IgD-negative memory B cell (primary cell): ENCODE data around the gene CELF4. TPM values are rescaled to one million over a fixed set of nuclear protein-coding genes. Genes with fewer than 3 reads are reported as not detected.

Source experiments
- H3K27ac Mint-ChIP-seq, 3 donors: one replicate each; pipeline ENCODE4 v1.8.0; 2020 to 2022; ENCODE audit warnings: mild to moderate bottlenecking in 3 of 3, mixed read lengths in 3 of 3, moderate library complexity in 1 of 3
- H3K27me3 Mint-ChIP-seq: one replicate; pipeline ENCODE4 v1.8.0; 2021; ENCODE audit warnings: mixed read lengths
- H3K36me3 Mint-ChIP-seq: one replicate; pipeline ENCODE4 v1.8.0; 2020; ENCODE audit warnings: mild to moderate bottlenecking, mixed read lengths
- H3K4me1 Mint-ChIP-seq, 3 donors: one replicate each; pipeline ENCODE4 v1.8.0; 2020 to 2022; ENCODE audit warnings: mixed read lengths in 3 of 3, mild to moderate bottlenecking in 1 of 3
- H3K4me3 Mint-ChIP-seq, 4 donors: one replicate each; pipeline ENCODE4 v1.8.0; 2020 to 2022; ENCODE audit warnings: mild to moderate bottlenecking in 4 of 4, mixed read lengths in 4 of 4, moderate library complexity in 3 of 4
- H3K9me3 Mint-ChIP-seq, 3 donors: one replicate each; pipeline ENCODE4 v1.8.0; 2020 to 2021; ENCODE audit warnings: mixed read lengths in 3 of 3, mild to moderate bottlenecking in 1 of 3
- polyA plus RNA-seq: library from polyadenylated mRNA; unstranded; fragments of 300-500 nt; fragmentation: Illumina TruSeq; gene quantifications from one replicate; pipeline ENCODE4 v1.2.3, GENCODE V29; 2021

Gene CELF4
- polyA plus RNA-seq, 1 donor from 2014 or later, result 0.21 TPM

GRCh38 chr18:37584217-37584616 is 18.6 kb upstream of the CELF4 start:
- H3K27me3 Mint-ChIP-seq, result peaks cover 4% of the 10 kb centered on the region
- peaks cover 0 to 6% (median 2%) of the 10 kb centered on the region in 3 donors for H3K9me3 Mint-ChIP-seq
- peak overlapping the region in 1 of 3 donors; percentile 40 for H3K27ac Mint-ChIP-seq
- H3K4me1 Mint-ChIP-seq, result no peaks in the 10 kb centered on the region
- H3K4me3 Mint-ChIP-seq, result no peak overlapping the region
- H3K36me3 Mint-ChIP-seq, result no peaks in the 10 kb centered on the region

DNA sequence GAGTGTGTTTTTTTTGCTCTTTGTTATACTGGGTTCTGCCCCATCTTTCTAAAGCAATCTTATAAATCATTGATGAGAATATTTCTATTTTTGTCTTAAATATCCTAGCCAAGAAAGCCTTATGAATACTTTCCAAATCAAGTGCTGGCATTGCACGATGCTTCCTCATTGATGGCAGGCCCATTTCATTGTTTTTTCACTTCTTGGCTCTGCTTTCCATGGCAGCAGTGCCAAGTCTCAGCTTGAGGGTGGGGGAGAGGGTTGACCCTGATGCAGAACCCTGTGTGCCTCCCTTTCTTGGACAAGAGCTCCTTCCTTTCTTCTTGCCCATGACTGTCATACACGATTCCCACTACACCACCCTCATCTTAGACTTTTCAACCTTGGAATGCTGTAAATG is 16.7 kb upstream of the CELF4 start:
- Mint-ChIP-seq H3K4me1 (peaks cover 0 to 1% (median 0%) of the 10 kb centered on the region in 3 donors), H3K27ac (no peak overlapping the region), H3K4me3 (no peak overlapping the region), H3K9me3 (peaks cover 0 to 6% (median 2%) of the 10 kb centered on the region in 3 donors), H3K36me3 (no peaks in the 10 kb centered on the region), H3K27me3 (peaks cover 4% of the 10 kb centered on the region)

DNA sequence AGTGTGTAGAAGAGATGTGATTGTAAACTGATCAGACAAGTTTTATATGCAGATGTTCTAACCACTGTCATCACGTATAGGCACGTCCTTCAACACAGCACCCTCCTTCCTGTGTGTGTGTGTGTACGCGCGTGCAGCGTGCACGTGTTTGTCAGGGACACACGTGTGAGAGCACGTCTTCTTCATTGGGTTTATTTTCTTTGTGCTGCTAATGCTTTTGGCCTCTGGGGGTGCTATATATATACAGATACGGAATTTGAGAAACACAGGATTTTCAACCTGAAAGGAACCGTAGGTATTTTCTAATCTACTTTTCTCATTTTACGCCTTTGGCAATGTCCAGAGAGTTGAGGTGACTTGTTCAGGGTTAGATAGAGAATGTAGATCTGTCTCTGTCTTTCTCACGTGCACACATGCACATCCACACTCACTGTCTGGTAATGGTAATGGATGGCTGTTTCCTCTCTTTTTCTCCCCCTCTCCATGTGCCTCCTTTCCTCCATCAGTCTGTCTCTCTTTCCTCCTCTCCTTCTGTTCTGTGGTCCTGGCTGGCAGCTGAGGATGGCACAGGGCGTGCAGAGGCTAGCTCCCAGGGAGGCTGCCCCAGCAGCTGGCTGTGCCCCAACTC is 13.4 kb upstream of the CELF4 start:
- H3K27me3 Mint-ChIP-seq, result peaks cover 4% of the 10 kb centered on the region
- H3K27ac Mint-ChIP-seq, result no peak overlapping the region
- peaks cover 0 to 1% (median 0%) of the 10 kb centered on the region in 3 donors for H3K4me1 Mint-ChIP-seq
- peaks cover 0 to 2% (median 0%) of the 10 kb centered on the region in 3 donors for H3K9me3 Mint-ChIP-seq
- H3K4me3 Mint-ChIP-seq, result no peak overlapping the region
- H3K36me3 Mint-ChIP-seq, result no peaks in the 10 kb centered on the region

- Mint-ChIP-seq H3K4me1 (peaks cover 0 to 1% (median 0%) of the 10 kb centered on the region in 3 donors), H3K36me3 (no peaks in the 10 kb centered on the region), H3K9me3 (peaks cover 0 to 2% (median 0%) of the 10 kb centered on the region in 3 donors), H3K4me3 (no peak overlapping the region), H3K27me3 (peaks cover 4% of the 10 kb centered on the region), H3K27ac (no peak overlapping the region)
Measured at GRCh38 chr18:37578182-37578678, 12.6 kb upstream of the CELF4 start.

GRCh38 chr18:37577051-37577611 is 11.5 kb upstream of the CELF4 start:
- no peaks in the 10 kb centered on the region for H3K9me3 Mint-ChIP-seq
- H3K36me3 Mint-ChIP-seq, result no peaks in the 10 kb centered on the region
- no peak overlapping the region for H3K4me3 Mint-ChIP-seq
- peaks cover 4% of the 10 kb centered on the region for H3K27me3 Mint-ChIP-seq
- H3K27ac Mint-ChIP-seq, result no peak overlapping the region
- H3K4me1 Mint-ChIP-seq, result peaks cover 0 to 1% (median 0%) of the 10 kb centered on the region in 3 donors

DNA sequence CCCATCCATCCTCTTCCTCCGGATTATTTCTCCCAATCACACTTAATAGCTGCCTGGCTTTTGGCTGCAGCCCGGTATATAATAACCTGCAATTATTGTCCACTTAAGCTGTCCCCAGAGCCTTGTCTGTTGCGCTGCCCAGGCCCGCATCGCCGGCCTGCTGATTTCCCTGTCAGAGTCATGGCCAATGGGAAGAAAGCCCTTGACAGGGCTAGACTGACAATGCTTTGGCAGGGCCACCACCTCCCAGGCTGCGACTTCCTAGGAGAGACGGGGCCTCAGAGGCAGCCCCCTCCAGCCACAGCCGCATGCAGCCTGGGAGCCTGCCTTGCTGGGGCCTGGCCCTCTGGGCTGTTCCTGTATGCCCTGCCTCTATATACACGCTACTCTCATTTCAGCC is 10.0 kb upstream of the CELF4 start:
- H3K27ac Mint-ChIP-seq, result no peak overlapping the region

GRCh38 chr18:37574113-37574512 is 8.5 kb upstream of the CELF4 start:
- peaks cover 0 to 3% (median 0%) of the 10 kb centered on the region in 3 donors for H3K9me3 Mint-ChIP-seq
- no peak overlapping the region for H3K4me3 Mint-ChIP-seq
- H3K36me3 Mint-ChIP-seq, result no peaks in the 10 kb centered on the region
- H3K27ac Mint-ChIP-seq, result no peak overlapping the region
- peaks cover 0 to 1% (median 0%) of the 10 kb centered on the region in 3 donors for H3K4me1 Mint-ChIP-seq
- peaks cover 10% of the 10 kb centered on the region for H3K27me3 Mint-ChIP-seq

More for the DNA sequence above, 10.0 kb upstream of the CELF4 start:
- peaks cover 4% of the 10 kb centered on the region for H3K27me3 Mint-ChIP-seq
- peaks cover 0 to 1% (median 0%) of the 10 kb centered on the region in 3 donors for H3K4me1 Mint-ChIP-seq
- H3K9me3 Mint-ChIP-seq, result no peaks in the 10 kb centered on the region
- no peaks in the 10 kb centered on the region for H3K36me3 Mint-ChIP-seq
- H3K4me3 Mint-ChIP-seq, result no peak overlapping the region

DNA sequence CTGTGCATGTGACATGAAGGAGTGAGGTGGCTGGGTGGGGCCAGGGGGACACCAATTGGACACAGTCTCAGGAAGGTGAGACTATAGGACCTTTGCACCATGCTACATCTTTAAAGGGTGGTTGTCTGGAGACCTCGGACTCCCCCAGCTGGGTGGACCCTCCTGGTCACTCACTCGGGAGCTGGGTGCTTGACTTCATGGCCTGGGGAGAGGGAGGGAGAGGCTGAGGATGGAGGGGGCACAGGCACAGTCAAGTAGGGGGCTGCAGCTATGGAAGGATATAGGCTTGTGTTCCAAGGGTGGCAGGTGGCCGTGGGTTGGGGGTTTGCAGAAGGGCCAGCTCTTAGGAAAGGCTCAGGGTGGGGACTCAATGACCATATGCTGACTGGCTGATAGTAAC is 7.1 kb upstream of the CELF4 start:
- H3K9me3 Mint-ChIP-seq, result peaks cover 0 to 3% (median 0%) of the 10 kb centered on the region in 3 donors
- no peak overlapping the region for H3K4me3 Mint-ChIP-seq
- H3K27me3 Mint-ChIP-seq, result peaks cover 21% of the 10 kb centered on the region
- H3K36me3 Mint-ChIP-seq, result no peaks in the 10 kb centered on the region
- peaks cover 0 to 5% (median 2%) of the 10 kb centered on the region in 3 donors for H3K4me1 Mint-ChIP-seq
- H3K27ac Mint-ChIP-seq, result no peak overlapping the region

DNA sequence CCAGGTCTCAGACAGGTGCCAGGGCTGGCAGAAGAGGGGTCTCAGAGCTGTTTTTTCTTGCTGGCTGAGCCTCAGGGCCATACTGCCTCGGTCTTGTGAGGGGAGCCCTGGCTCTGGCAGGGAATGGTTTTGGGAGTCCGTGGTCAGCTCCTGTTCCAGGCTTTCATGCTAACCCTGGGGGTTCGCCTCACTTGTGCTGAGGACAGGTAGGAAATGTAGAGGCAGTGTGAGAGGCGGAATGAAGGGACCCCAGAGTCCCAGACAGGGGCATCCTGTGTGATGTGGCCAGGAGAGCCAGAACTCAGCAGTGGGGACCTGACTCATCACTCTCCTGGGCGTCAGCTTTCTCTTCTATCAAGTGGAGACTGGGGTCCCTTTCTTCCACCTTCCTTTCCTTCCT is 5.7 kb upstream of the CELF4 start:
- Mint-ChIP-seq H3K27me3 (peaks cover 28% of the 10 kb centered on the region), H3K4me1 (peaks cover 0 to 7% (median 5%) of the 10 kb centered on the region in 3 donors), H3K9me3 (peaks cover 0 to 3% (median 0%) of the 10 kb centered on the region in 3 donors), H3K36me3 (no peaks in the 10 kb centered on the region), H3K4me3 (no peak overlapping the region), H3K27ac (no peak overlapping the region)

DNA sequence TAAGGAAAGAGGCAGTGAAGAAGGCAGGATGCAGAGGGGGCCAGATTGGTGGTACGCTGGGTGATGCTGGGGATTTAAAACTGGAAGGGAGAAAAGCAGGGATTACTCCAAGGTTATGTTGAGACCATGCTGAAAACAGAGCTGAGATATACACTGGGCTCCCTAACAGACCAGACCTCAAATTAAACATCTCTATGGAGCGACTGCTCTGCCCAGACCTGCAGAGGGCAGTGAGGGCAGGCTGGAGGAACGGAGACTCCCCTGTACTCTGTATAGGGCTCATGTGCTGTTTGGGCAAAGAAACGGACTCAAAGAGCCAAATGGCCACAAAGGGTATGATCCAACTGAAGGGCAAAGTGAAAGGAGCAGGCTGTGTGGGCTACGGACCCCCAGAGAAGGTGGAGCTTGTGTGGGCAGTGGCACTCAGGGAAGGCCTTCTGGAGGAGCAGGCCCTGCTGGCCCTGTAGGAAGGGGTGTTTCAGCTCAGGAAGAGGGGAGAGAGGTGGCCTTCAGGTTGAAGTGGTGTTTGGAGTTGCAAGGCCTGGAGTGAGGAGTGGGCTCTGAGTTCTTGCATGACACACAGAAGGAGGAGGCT is 4.8 kb upstream of the CELF4 start:
- Mint-ChIP-seq H3K4me1 (peaks cover 0 to 9% (median 7%) of the 10 kb centered on the region in 3 donors), H3K36me3 (no peaks in the 10 kb centered on the region), H3K27me3 (peaks cover 32% of the 10 kb centered on the region), H3K27ac (no peak overlapping the region), H3K9me3 (peaks cover 0 to 5% (median 0%) of the 10 kb centered on the region in 3 donors), H3K4me3 (no peak overlapping the region)

DNA sequence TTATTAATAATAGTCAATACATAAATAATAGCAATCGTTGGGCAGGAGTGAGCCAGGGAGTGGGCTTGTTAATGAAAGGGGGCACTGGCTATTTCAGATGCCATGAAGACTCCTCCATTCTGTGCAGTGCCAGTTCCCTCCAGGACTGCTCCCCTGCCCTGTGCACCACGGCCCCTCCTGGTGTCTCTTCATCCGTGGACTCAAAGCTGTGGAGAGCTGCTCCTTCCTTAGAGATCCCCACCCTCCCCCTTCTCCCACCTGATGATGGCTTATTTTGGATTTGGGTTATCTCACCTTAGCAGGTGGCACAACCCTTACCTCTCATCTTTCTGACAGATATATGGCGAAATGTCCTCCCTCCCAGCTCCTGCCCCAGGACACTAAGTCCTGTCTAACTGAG is 3.1 kb upstream of the CELF4 start:
- H3K36me3 Mint-ChIP-seq, result no peaks in the 10 kb centered on the region
- peak overlapping the region in 1 of 4 donors; percentile 52 for H3K4me3 Mint-ChIP-seq
- peaks cover 0 to 11% (median 7%) of the 10 kb centered on the region in 3 donors for H3K4me1 Mint-ChIP-seq
- H3K27me3 Mint-ChIP-seq, result peaks cover 48% of the 10 kb centered on the region
- H3K27ac Mint-ChIP-seq, result no peak overlapping the region
- H3K9me3 Mint-ChIP-seq, result peaks cover 0 to 9% (median 0%) of the 10 kb centered on the region in 3 donors

DNA sequence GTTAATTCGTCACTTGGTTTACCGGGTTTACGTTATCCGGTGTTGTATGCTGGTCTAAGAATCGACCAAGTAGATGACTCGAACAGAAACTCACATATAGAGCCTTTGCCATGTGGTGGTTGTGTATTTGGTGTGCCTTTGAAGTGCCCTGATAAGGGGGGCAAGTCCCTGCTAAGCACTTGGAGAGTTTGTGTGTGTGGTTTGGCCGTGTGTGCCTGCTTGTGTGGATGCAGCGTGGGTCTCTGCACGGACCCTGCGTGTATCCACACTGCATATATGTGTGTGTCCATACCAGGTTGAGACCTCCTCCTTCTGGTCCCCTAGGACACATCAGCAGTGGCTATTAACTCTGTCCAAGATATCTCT is 2.4 kb upstream of the CELF4 start:
- peaks cover 0 to 11% (median 7%) of the 10 kb centered on the region in 3 donors for H3K4me1 Mint-ChIP-seq
- no peak overlapping the region for H3K27ac Mint-ChIP-seq
- peak overlapping the region in 2 of 4 donors; percentile 17 to 28 for H3K4me3 Mint-ChIP-seq
- H3K36me3 Mint-ChIP-seq, result no peaks in the 10 kb centered on the region
- H3K9me3 Mint-ChIP-seq, result peaks cover 0 to 9% (median 0%) of the 10 kb centered on the region in 3 donors
- peaks cover 49% of the 10 kb centered on the region for H3K27me3 Mint-ChIP-seq

DNA sequence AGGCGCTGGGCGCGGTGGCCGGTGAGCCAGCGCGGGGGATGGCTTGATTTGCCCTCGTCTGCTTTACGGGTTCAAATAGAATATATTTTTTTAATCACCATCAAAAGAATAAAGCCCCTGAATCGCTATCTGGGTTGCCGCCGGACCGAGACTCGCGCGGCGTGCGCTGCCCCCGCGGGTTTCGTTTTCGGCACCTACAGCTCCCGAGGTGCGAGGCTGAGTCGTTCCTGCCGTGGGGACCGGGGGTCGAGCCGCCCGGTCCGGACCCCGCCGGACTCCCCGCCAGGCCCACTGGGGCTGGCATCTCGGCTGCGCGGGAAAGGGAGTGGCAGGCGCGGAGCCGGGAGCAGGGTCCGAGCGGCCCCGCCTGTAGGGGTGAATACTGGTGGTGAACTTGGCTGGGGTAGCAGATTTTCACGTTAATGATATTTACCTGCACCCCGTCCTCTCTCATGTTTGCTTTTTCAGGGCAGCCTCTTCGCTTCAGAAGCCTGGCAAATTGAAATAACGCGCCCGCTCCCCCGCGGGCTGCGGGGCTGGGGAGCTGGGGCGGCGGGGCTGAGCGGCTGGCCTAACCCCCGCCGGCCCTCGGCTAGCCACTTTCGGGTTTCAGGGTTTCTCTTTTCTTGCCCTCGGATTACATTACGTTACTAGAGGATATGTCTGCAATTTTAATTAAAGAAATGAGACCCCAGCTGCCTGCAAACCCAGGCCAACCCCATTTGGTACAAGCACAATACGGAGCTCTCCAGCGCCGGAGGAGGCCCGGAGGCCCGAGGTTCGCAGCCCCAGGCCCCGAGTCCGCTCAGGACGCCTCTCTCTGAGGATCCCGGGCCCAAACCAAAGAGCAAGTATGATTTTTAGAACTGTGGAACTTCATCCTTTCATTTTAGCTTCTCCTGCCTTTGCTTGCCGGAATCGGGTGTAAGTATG is 1.7 kb upstream of the CELF4 start:
- peaks cover 0 to 9% (median 0%) of the 10 kb centered on the region in 3 donors for H3K9me3 Mint-ChIP-seq
- H3K36me3 Mint-ChIP-seq, result no peaks in the 10 kb centered on the region
- peaks cover 0 to 11% (median 7%) of the 10 kb centered on the region in 3 donors for H3K4me1 Mint-ChIP-seq
- H3K4me3 Mint-ChIP-seq, result peak overlapping the region in 3 of 4 donors; percentile 17 to 44 (median 28)
- H3K27ac Mint-ChIP-seq, result no peak overlapping the region
- peaks cover 49% of the 10 kb centered on the region for H3K27me3 Mint-ChIP-seq

GRCh38 chr18:37566479-37567060 is 972 bp upstream of the CELF4 start:
- peaks cover 0 to 11% (median 7%) of the 10 kb centered on the region in 3 donors for H3K4me1 Mint-ChIP-seq

More at GRCh38 chr18:37566479-37567060, 972 bp upstream of the CELF4 start:
- Mint-ChIP-seq H3K4me3 (peak overlapping the region in 3 of 4 donors; percentile 25 to 73 (median 65)), H3K36me3 (no peaks in the 10 kb centered on the region), H3K9me3 (peaks cover 0 to 9% (median 0%) of the 10 kb centered on the region in 3 donors), H3K27me3 (peaks cover 51% of the 10 kb centered on the region), H3K27ac (no peak overlapping the region)
